ENCODE results near the gene ATP2B2. TPM values are rescaled to one million over a fixed set of nuclear protein-coding genes. Genes with fewer than 3 reads are reported as not detected.
A peak's percentile ranks its signal among the peaks of the same experiment; 100 is the strongest.

Gene ATP2B2
- total and polyA plus RNA-seq, 9 of the 15 experiments (the other 6 are each of a cell fraction or from before 2014, with no cell fraction given): 0.06 TPM; not detected in 8

GRCh38 chr3:10312391-10312790 is 193.0 kb downstream of the ATP2B2 start:
- Histone ChIP-seq H3K27ac (ENCODE audit: extremely low read depth, low read depth, low read length) (no peak overlapping the region), H4K20me1 (replicated peaks; ENCODE audit: control insufficient read depth, insufficient read depth, low read length) (peaks cover 5% of the 10 kb centered on the region; the same call in 1 of the 2 replicates), H3K9me3 (replicated peaks; ENCODE audit: control insufficient read depth, insufficient read depth, low read depth, low read length) (no peaks in the 10 kb centered on the region), H3K4me1 (replicated peaks in 1 of 2; ENCODE audit: control insufficient read depth in 2 of 2, insufficient read depth in 2 of 2, low read length in 2 of 2) (peaks cover 0 to 5% of the 10 kb centered on the region in 2 experiments; a peak in 1 of 5 replicates), H3K36me3 (ENCODE audit: control insufficient read depth, insufficient read depth, low read length) (peaks cover 94% of the 10 kb centered on the region), H3K27me3 (ENCODE audit: control insufficient read depth in 2 of 2, insufficient read depth in 2 of 2, low read length in 2 of 2) (no peaks in the 10 kb centered on the region), H3K4me3 (no peak overlapping the region), H3K79me2 (ENCODE audit: control insufficient read depth, insufficient read depth, low read length) (0 out of 3 replicates have a peak, but pooled peaks cover 3% of the 10 kb centered on the region), H2AFZ (ENCODE audit: low read depth, low read length) (no peak overlapping the region), H3K9ac (ENCODE audit: insufficient read depth in 1 of 2, low read depth in 2 of 2, low read length in 2 of 2) (no peak overlapping the region; a peak in 1 of 4 replicates), H3K4me2 (ENCODE audit: insufficient read depth, low read length) (no peak overlapping the region), H3K9me1 (ENCODE audit: control insufficient read depth, insufficient read depth, low read length) (peaks cover 4% of the 10 kb centered on the region)
- no peak for DNase-seq (ENCODE audit: extremely low read depth in 1 of 4, low spot score in 3 of 4)
- WGBS (ENCODE audit: insufficient coverage, low coverage, missing lambda C conversion rate): 96% methylated on average over 9 of the region's 10 CpGs
- POLR2A ChIA-PET: interaction anchor here (0.8 to 3.0 kb wide), 6 partner anchors 9 to 176 kb away, joined by 3 to 24 read pairs (median 3); partner anchors contain the start of gene SEC13
- in situ Hi-C loops (cut with MboI): loop anchor here (25.0 kb wide), 1 partner anchor 800 kb away; no protein-coding TSS in a partner anchor
- TF ChIP-seq, protein P1, sequence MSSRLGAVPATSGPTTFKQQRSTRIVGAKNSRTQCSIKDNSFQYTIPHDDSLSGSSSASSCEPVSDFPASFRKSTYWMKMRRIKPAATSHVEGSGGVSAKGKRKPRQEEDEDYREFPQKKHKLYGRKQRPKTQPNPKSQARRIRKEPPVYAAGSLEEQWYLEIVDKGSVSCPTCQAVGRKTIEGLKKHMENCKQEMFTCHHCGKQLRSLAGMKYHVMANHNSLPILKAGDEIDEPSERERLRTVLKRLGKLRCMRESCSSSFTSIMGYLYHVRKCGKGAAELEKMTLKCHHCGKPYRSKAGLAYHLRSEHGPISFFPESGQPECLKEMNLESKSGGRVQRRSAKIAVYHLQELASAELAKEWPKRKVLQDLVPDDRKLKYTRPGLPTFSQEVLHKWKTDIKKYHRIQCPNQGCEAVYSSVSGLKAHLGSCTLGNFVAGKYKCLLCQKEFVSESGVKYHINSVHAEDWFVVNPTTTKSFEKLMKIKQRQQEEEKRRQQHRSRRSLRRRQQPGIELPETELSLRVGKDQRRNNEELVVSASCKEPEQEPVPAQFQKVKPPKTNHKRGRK (tag; IDR thresholded peaks at IDR 0.05): no peak
- TF ChIP-seq MNT (conservative IDR thresholded peaks at IDR 0.05): no peak
- no peak for TF ChIP-seq PHF20 (IDR thresholded peaks at IDR 0.05; ENCODE audit: partially characterized antibody)
- 0 out of 2 replicates have a peak, but pooled peaks have one; percentile 51 for TF ChIP-seq POLR2AphosphoS2 (IDR thresholded peaks at IDR 0.05; ENCODE audit: low read length)
- no peak for TF ChIP-seq BACH1 (tag; IDR thresholded peaks at IDR 0.05)
- TF ChIP-seq POLR2G (IDR thresholded peaks at IDR 0.05; ENCODE audit: low read depth, low read length): no peak
- BruUV-seq (replicated peaks): no TSS peak
- CTCF ChIA-PET (ENCODE audit: low intra/inter-chr PET ratio): no interaction called here
- no peak for FAIRE-seq
- intact Hi-C loops (cut with micrococcal nuclease): no loop called here
- ATAC-seq: no peak
